Activated CD4-positive, alpha-beta T cell treated with anti-CD3 and anti-CD28 coated beads, Interleukin-2, Interleukin-4, amounts not matched to agents 100 ng/mL and 50 ng/mL, durations not matched to agents 16 hours and 8 hours (primary cell): ENCODE measurements around the gene ETV7.
"Not testable (repeated sequence)": the region's sequence is repeated elsewhere in the genome, so short reads cannot be mapped to it uniquely, and the experiment has no call there.

ENCODE experiments used
- DNase-seq: peaks from one replicate; pipeline ENCODE4 v3.0.0-alpha.2; 2020; ENCODE audit warnings: low spot score

Gene ETV7

GRCh38 chr6:36340306-36340617 lies 47.2 kb downstream of the ETV7 start:
- no peak for DNase-seq

GRCh38 chr6:36339146-36339545 lies 48.3 kb downstream of the ETV7 start:
- no peak for DNase-seq

- not testable (repeated sequence) for DNase-seq
Measured at GRCh38 chr6:36338223-36338622, 49.2 kb downstream of the ETV7 start.

GRCh38 chr6:36337814-36338213 lies 49.7 kb downstream of the ETV7 start:
- no peak for DNase-seq

- DNase-seq, result no peak
Measured at GRCh38 chr6:36336779-36337241, 50.7 kb downstream of the ETV7 start, which contains the start of gene BNIP5. Gene BNIP5 (minus strand): TSS chr6:36336888. CDS start chr6:36330690, 6,198 bp downstream.

GRCh38 chr6:36336208-36336710 lies 51.2 kb downstream of the ETV7 start:
- DNase-seq, result no peak

GRCh38 chr6:36335465-36336207 lies 51.8 kb downstream of the ETV7 start:
- no peak for DNase-seq

GRCh38 chr6:36334832-36335459 lies 52.5 kb downstream of the ETV7 start:
- DNase-seq, result no peak

- no peak for DNase-seq
Measured at GRCh38 chr6:36333931-36334725, 53.3 kb downstream of the ETV7 start.

- no peak for DNase-seq
Measured at GRCh38 chr6:36333171-36333895, 54.1 kb downstream of the ETV7 start.

- DNase-seq, result no peak
Measured at GRCh38 chr6:36331381-36331780, 56.1 kb downstream of the ETV7 start.

GRCh38 chr6:36330366-36330765 lies 57.1 kb downstream of the ETV7 start:
- DNase-seq, result no peak

- no peak for DNase-seq
Measured at GRCh38 chr6:36329798-36330291, 57.6 kb downstream of the ETV7 start.

- no peak for DNase-seq
Measured at GRCh38 chr6:36328600-36328999, 58.9 kb downstream of the ETV7 start.

- no peak for DNase-seq
Measured at GRCh38 chr6:36327919-36328236, 59.6 kb downstream of the ETV7 start.

GRCh38 chr6:36327226-36327918 lies 60.1 kb downstream of the ETV7 start:
- DNase-seq, result no peak

GRCh38 chr6:36326356-36326995 lies 61.0 kb downstream of the ETV7 start:
- no peak for DNase-seq

GRCh38 chr6:36324715-36325114 lies 62.8 kb downstream of the ETV7 start:
- no peak for DNase-seq

- no peak for DNase-seq
Measured at GRCh38 chr6:36324191-36324590, 63.3 kb downstream of the ETV7 start.

- no peak for DNase-seq
Measured at GRCh38 chr6:36323062-36323461, 64.4 kb downstream of the ETV7 start.

- no peak for DNase-seq
Measured at GRCh38 chr6:36322591-36322990, 64.9 kb downstream of the ETV7 start.
